BJ (cell line): ENCODE measurements around the gene LRRC10B. TPM values are rescaled to one million over a fixed set of nuclear protein-coding genes. Genes with fewer than 3 reads are reported as not detected.

Experiments
- CTCF ChIA-PET: fragments of 350-600 bp; formaldehyde crosslinking; extraction: SDS; loops from one replicate; lab custom pipeline; 2021; ENCODE audit warnings: antibody characterized with exemption, inconsistent platforms; lab: Yijun Ruan, JAX
- POLR2A ChIA-PET: fragments of 300-600 bp; sonication (Branson Sonifier 250); formaldehyde crosslinking; extraction: SDS; loops from one replicate; lab custom pipeline; 2021; ENCODE audit warnings: antibody characterized with exemption; lab: Charles Lee
- DNase-seq: peaks from one replicate; pipeline ENCODE4 v3.0.0-alpha.2; 2011; ENCODE audit warnings: low read depth
- H3K27me3 ChIP-seq: 2 replicates; pipeline ENCODE4 v1.6.0; 2011; ENCODE audit warnings: low read length; ENCODE audit not compliant: control insufficient read depth, insufficient read depth
- H3K36me3 ChIP-seq: 2 replicates; pipeline ENCODE4 v1.5.1; 2011; ENCODE audit warnings: low read length; ENCODE audit not compliant: control insufficient read depth, insufficient read depth
- H3K4me3 ChIP-seq: 2 replicates; pipeline ENCODE4 v1.5.1; 2011; ENCODE audit warnings: low read depth, mild to moderate bottlenecking, control low read depth, low read length
- polyA plus RNA-seq: library from polyadenylated mRNA; depleted of rRNA; stranded (reverse); fragments of >200 nt; gene quantifications from 2 replicates; pipeline ENCODE4 v1.2.3, GENCODE V29; 2011
- TF ChIP-seq, protein P1 (sequence below): IDR thresholded peaks from 2 replicates; pipeline ENCODE4 v1.5.1; 2011; ENCODE audit warnings: low read depth, mild to moderate bottlenecking, control low read depth, inconsistent platforms, low read length, moderate library complexity; ENCODE audit not compliant: insufficient read depth

The LRRC10B gene
- polyA plus RNA-seq, 1 experiment = 0.02 TPM

GRCh38 chr11:61537326-61537725 is 28.8 kb downstream of the LRRC10B start:
- TF ChIP-seq, protein P1, sequence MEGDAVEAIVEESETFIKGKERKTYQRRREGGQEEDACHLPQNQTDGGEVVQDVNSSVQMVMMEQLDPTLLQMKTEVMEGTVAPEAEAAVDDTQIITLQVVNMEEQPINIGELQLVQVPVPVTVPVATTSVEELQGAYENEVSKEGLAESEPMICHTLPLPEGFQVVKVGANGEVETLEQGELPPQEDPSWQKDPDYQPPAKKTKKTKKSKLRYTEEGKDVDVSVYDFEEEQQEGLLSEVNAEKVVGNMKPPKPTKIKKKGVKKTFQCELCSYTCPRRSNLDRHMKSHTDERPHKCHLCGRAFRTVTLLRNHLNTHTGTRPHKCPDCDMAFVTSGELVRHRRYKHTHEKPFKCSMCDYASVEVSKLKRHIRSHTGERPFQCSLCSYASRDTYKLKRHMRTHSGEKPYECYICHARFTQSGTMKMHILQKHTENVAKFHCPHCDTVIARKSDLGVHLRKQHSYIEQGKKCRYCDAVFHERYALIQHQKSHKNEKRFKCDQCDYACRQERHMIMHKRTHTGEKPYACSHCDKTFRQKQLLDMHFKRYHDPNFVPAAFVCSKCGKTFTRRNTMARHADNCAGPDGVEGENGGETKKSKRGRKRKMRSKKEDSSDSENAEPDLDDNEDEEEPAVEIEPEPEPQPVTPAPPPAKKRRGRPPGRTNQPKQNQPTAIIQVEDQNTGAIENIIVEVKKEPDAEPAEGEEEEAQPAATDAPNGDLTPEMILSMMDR = no peak
- CTCF ChIA-PET = interaction anchor here (0.8 kb wide), 1 partner anchor 91 kb away, joined by 3 read pairs; no protein-coding TSS in a partner anchor

DNA sequence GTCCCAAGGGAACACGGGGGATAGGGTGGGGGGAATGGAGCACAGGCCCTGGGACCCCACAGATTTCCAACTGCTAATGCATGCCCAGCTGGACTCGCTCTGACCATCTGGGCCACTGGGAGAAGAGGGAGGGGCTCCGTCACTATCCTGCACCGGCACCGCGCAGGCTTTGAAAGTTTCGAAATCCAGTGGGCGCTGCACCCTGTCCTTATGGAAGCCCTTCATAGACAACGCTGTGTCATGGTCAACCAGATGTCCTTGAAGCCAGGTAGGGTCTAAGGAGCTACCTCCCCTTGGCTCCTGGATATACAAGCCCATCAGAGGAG is 30.1 kb downstream of the LRRC10B start:
- CTCF ChIA-PET = interaction anchor here (1.8 to 2.0 kb wide), 2 partner anchors 8 to 92 kb away, joined by 4 to 5 read pairs; no protein-coding TSS in a partner anchor
- TF ChIP-seq, protein P1 = no peak
- H3K4me3 ChIP-seq = no peak overlapping the region
- no peak for DNase-seq
- peaks cover 7% of the 10 kb centered on the region for H3K27me3 ChIP-seq
- H3K36me3 ChIP-seq = no peaks in the 10 kb centered on the region
- POLR2A ChIA-PET = no interaction called here

More at GRCh38 chr11:61537326-61537725, 28.8 kb downstream of the LRRC10B start:
- Histone ChIP-seq H3K27me3 (peaks cover 7% of the 10 kb centered on the region), H3K36me3 (no peaks in the 10 kb centered on the region), H3K4me3 (no peak overlapping the region)
- no peak for DNase-seq
- POLR2A ChIA-PET = no interaction called here

DNA sequence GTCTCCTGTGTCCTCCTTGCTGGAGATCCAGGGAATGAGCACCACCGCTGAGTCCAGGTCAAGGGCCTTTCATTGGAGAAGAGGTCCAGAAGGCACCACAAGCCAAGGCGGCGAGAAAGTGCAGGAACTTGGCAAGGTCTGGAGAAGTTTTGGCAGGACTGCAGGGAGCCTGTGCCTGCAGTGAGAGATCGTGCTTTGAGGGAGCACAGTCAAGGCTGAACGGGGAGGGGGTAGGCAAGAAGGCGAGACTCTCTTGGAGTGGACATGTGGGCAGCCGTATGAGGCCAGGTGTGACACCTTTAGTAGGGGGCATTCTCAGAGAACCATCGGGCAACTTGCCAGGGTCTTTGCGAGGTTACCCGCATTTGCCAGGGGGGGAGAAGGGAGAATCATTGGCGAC is 30.5 kb downstream of the LRRC10B start:
- Histone ChIP-seq H3K36me3 (no peaks in the 10 kb centered on the region), H3K27me3 (peaks cover 7% of the 10 kb centered on the region), H3K4me3 (no peak overlapping the region)
- POLR2A ChIA-PET = no interaction called here
- DNase-seq = no peak
- CTCF ChIA-PET = interaction anchor here (1.1 to 2.0 kb wide), 4 partner anchors 9 to 93 kb away, joined by 3 to 5 read pairs (median 4); partner anchors contain the start of gene LRRC10B
- TF ChIP-seq, protein P1 = no peak

DNA sequence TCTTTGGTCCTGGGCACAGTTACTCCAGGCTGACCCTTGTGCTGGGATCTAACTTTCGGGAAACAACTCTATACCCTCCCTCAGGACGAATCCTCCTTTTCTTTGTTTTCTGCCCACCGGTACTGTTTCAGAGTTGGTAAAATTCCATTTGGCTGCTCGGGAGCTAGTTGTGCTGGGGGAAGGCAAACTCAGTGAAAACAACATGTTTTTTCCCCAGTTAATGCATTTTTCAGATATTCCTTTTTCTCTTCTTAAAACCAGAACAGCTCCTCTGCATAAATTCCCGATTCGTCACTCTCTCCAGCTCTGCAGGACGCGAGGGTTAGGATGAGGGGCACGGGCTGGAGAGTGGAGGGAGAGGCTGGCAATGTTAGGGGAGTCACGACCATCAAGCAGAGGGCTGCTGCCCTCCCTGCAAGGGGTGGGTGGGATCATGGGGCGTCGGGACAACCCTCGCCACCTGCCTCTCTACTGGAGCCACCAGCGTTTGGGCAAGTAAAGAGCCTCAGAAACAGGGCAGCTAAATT is 31.3 kb downstream of the LRRC10B start:
- no peaks in the 10 kb centered on the region for H3K36me3 ChIP-seq
- ChIA-PET POLR2A (no interaction called here), CTCF (interaction anchor here (0.5 to 2.0 kb wide), 8 partner anchors 10 to 353 kb away, joined by 3 to 10 read pairs (median 4); partner anchors contain the start of gene LRRC10B)
- DNase-seq = no peak
- TF ChIP-seq, protein P1 = no peak
- no peak overlapping the region for H3K4me3 ChIP-seq
- H3K27me3 ChIP-seq = peaks cover 7% of the 10 kb centered on the region

DNA sequence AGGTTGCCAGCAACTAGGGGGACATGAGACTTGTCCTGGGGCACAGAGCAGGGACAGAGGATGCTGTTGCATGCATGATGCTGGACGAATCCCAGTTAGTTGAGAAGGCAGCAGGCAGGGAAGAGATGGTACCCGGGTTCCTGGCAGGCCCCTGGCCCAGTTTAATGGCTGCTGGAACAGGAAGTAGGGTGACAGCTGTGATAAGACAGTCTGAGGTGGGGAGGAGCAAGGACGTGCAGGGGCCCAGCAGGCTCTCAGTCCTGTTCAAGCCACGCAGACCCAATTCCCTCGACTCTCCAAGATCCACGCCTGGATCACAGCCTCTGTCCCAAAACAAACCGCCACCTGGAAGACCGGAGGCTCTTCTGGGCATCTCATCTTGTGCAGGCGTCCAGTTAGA is 32.0 kb downstream of the LRRC10B start:
- DNase-seq = no peak
- POLR2A ChIA-PET = no interaction called here
- Histone ChIP-seq H3K4me3 (no peak overlapping the region), H3K27me3 (peaks cover 5% of the 10 kb centered on the region), H3K36me3 (no peaks in the 10 kb centered on the region)
- TF ChIP-seq, protein P1 = no peak
- CTCF ChIA-PET = interaction anchor here (1.3 to 1.6 kb wide), 3 partner anchors 12 to 95 kb away, joined by 4 to 10 read pairs (median 5); no protein-coding TSS in a partner anchor
